NCI-H510A (cell line): ENCODE results near the gene NCMAP.
"Not testable (repeated sequence)": the region's sequence is repeated elsewhere in the genome, so short reads cannot be mapped to it uniquely, and the experiment has no call there.

Experiments
- DNase-seq: peaks from one replicate; lab custom pipeline; 2025; lab: John Stamatoyannopoulos, UW

NCMAP gene, protein sequence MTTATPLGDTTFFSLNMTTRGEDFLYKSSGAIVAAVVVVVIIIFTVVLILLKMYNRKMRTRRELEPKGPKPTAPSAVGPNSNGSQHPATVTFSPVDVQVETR

DNA sequence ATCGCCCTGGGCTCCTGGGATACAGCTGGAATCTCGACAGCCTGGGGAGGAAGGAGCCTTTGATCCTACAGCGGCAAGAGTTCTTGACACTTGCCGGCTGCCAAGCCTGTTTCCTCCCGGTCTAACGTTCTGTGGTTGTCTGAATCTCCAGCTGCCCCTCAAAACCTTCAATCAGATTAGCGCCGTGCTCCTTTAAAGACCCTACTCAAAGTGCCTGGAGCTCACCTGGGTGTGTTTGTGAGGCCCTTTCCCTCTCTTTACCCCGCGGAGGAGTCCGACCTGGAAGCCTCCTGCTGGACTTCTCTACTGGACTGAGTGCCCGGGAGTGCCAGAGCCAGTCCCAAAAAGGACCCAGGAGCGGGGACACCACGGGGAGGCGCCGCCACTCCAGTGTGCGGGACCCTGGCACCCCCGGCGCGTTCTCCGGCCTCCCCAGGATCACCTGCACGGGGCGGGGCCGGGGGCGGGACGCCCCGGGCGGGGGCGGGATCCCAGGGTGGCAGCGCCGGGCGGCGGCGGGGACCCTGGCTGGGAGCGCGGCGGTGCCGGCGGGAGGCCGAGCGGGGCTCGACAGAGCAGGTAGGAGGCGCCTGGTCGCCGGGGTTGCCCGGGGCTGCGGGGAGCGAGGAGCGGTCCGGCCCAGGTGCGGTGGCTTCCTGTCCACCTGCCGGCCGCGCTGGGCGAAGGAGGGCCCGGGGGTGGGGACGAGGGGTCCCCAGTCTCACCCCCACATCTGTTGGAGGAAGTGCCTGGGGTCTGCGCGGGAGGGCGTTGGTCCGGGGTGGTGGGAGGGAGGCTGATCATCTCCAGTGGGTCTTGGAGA is at the start of gene NCMAP:
Gene NCMAP, plus strand, starts transcription at position 497 of the 823 bp plus-strand sequence. CDS start 39,344 bp downstream, outside the sequence.
- DNase-seq = peak; percentile 36

DNA sequence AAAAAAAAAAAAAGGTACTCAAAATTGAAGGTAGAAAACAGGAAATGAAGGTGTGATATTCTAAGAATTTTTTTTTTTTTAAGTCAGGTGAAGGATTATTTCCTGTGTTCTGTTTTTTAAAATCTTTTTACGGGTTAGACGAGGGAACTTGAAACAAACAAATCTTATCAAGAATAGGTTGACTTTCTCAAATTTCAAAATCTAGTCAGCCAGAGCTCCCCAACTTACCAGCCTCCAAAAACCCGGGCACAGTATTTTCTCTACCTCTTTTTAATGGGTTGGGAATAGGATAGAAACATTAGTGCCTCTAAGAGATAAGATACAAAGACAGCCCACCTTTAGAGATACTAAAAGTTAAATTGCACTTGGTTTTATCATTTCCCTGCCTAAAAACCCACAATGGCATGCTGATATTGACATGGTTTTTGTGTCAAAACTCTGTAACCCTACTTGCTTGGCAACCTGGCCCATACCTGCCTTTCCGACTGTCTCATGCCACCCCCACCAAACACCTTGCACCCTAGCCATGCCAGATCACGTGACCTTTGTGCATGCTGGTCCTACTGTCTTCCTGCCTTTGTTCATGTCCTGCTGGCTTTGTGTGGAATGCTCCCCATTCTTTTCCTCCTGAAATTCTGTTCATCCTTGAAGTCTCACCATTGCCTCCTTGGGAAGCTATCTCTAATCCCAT is 49.1 kb upstream of the NCMAP start:
- no peak for DNase-seq

GRCh38 chr1:24507405-24507804 is 48.5 kb upstream of the NCMAP start:
- no peak for DNase-seq

- DNase-seq = no peak
Observed at GRCh38 chr1:24508911-24509310, 47.0 kb upstream of the NCMAP start.

GRCh38 chr1:24513706-24514105 is 42.2 kb upstream of the NCMAP start:
- DNase-seq = no peak

- DNase-seq = no peak
Observed at GRCh38 chr1:24514946-24515345, 40.9 kb upstream of the NCMAP start.

DNA sequence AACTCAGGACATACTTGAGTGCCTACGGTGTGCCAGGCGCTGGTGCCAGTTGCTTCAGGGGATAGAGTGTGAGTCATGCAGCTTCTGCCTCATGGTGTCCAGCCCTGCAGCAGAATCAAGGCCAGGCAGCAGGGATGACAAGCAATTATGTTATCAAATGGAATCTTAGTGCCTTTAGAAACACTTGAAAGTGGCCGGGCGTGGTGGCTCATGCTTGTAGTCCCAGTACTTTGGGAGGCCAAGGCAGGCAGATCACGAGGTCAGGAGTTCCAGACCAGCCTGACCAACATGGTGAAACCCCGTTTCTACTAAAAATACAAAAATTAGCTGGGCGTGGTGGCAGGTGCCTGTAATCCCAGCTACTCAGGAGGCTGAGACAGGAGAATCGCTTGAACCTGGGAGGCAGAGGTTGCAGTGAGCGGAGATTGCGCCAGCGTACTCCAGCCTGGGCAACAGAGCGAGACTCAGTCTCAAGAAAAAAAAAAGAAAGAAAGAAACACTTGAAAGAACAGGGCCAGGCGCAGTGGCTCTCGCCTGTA is 40.1 kb upstream of the NCMAP start:
- DNase-seq = not testable (repeated sequence)

GRCh38 chr1:24516506-24516905 is 39.4 kb upstream of the NCMAP start:
- no peak for DNase-seq

GRCh38 chr1:24517898-24518297 is 38.0 kb upstream of the NCMAP start:
- DNase-seq = no peak

GRCh38 chr1:24520282-24520681 is 35.6 kb upstream of the NCMAP start:
- DNase-seq = not testable (repeated sequence)

DNA sequence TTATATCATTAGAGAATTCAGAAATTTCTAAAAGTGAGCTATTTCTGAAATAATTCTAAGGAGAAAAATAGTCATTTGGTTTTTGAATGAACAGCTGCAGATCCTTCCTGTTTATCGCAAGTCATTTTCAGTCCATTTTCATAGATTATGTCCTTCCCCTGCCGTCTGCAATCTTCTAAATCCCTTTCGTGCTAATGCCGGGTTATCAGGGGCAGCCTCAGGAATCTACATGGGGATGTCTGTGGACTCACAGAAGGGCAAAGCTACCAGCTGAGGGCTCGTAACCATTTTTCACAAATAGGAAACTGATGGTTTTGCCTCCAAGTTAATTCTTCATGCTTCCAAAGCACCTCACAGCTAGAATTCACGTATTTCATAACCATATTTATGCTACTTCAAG is 30.3 kb upstream of the NCMAP start:
- DNase-seq = no peak

- DNase-seq = no peak
Observed at GRCh38 chr1:24526045-24526444, 29.8 kb upstream of the NCMAP start.

DNA sequence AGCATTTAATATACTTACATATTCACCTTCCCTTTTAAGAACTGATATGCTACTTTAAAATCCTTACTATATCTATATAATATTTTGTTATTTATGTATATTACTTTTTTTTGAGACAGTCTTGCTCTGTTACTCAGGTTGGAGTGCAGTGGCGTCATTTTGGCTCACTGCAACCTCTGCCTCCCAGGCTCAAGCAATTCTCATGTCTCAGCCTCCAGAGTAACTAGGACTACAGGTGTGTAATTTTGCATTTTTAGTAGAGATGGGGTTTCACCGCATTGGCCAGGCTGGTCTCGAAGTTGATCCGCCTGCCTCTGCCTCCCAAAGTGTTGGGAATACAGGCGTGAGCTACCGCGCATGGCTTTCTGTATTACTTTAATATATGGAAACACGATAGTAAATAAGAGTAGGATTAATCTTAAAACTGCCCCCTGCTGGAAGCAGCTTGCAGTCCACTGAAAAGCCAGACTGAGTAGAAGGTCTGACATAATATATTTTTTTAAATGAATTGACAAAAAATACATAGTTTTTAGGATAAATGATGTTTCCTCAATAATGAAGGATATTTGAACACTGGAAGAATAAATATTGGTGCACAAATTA is 28.8 kb upstream of the NCMAP start:
- no peak for DNase-seq

GRCh38 chr1:24528744-24529143 is 27.1 kb upstream of the NCMAP start:
- DNase-seq = peak; percentile 47

DNA sequence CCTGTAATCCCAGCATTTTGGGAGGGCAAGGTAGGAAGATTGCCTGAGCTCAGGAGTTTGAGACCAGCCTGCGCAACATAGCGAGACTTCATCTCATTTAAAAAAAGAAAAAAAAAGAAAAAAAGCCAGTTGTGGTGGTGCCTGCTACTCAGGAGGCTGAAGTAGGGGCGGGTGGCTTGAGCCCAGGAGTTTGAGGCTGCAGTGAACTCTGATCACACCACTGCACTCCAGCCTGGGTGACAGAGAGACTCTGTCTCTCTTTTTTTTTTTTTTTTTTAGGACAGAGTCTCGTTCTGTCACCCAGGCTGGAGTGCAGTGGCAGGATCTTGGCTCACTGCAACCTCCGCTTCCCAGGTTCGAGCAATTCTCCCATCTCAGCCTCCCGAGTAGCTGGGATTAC is 26.6 kb upstream of the NCMAP start:
- not testable (repeated sequence) for DNase-seq

DNA sequence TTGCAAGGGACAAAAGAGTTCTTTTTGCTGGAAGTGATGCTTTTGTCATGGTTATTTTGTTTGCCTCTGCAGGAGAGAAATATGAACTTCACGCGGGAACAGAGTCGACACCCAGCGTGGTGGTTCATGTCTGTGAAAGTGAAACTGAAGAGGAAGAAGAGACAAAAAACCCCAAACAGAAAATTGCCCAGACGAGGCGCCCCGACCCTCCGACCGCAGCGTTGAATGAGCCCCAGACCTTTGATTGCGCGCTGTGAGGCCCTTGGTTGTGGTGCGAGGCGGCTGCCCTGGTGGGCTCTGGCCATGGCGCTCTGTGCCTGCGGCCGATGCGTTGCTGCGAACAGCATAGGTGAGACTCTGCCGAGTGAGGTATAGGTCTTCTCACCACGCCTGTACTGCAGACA is 20.9 kb upstream of the NCMAP start:
- no peak for DNase-seq

DNA sequence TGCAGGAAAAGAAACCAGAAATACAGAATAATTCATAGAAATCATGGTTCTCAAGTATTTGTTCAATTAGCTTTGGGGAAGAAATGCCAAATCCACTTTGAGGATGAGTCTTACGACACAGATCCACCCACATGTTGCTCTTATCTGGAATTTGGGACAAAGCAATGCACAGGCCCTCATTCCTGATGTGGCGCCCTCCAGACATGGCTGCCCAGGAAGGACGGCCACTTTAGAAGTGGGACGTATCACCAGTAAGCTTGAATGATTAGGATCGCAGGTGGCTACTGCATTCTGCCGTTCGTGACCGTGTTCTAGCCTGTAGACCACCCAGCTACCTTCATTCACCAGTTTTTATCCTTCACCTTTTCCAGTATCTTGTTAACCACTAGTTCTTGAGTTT is 20.1 kb upstream of the NCMAP start:
- DNase-seq = no peak

GRCh38 chr1:24536391-24536840 is 19.5 kb upstream of the NCMAP start:
- DNase-seq = peak; percentile 51

DNA sequence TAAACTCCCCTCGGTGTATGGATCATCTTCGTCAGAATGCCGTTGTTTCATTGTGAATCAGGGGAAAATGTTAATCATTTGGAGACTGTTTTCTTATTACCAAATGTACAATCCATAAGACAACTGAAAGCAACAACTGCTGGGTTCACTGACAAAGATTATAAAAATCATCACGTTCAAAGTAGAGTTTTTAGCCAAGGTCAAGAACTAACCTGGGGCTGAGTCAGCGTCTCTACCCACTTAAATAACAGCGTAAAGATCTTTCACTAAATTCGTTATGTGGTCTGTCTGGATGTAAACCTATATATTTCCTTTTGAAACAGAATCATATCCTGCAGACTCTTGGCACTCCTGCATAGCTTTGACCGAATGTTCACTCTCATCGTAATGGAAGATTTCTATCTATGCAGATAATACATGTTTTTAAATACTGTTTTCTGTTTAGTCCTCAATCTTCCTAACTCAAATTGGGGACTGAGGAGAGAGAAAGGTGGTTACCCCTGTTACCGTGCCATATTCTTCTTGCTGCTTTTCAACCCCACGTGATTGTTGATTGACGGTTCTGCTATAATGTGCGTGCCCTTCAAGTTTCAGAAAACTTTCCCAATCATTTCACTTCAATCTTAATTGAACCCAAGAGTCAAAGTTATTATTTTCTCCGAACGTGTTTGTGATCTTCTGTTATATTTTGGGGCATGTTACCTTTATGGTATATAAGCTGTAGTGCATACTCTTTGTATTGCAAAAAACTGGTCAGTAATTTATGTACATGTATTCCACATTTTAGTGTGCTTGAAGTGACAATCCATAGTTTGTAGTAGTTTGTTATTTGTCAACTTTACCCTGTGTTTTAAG is 15.6 kb upstream of the NCMAP start:
- DNase-seq = no peak

GRCh38 chr1:24540906-24541710 is 14.8 kb upstream of the NCMAP start:
- no peak for DNase-seq
